Keratinocyte (primary cell): ENCODE results near the gene ZNF324B. TPM values are rescaled to one million over a fixed set of nuclear protein-coding genes. Genes with fewer than 3 reads are reported as not detected.
A peak's percentile ranks its signal among the peaks of the same experiment; 100 is the strongest.

Experiments used
- DNase-seq: peaks from one replicate; pipeline ENCODE4 v3.0.0-alpha.2; 2011; ENCODE audit warnings: low read depth, missing footprints, low spot score
- FAIRE-seq: peaks from 2 replicates; lab custom pipeline; 2011; peaks lifted over from hg19 to GRCh38; lab: Jason Lieb, UNC
- H2AFZ ChIP-seq: 2 replicates; pipeline ENCODE4 v1.6.0; 2012; ENCODE audit warnings: low read length, control low read depth, inconsistent platforms; ENCODE audit not compliant: control insufficient read depth
- H3K27ac ChIP-seq: 2 replicates; pipeline ENCODE4 v1.5.1; 2011; ENCODE audit warnings: low read length; ENCODE audit not compliant: control insufficient read depth, insufficient read depth
- H3K27me3 ChIP-seq: 3 replicates; pipeline ENCODE4 v1.6.0; 2011; ENCODE audit warnings: low read length; ENCODE audit not compliant: control insufficient read depth, insufficient read depth; ENCODE audit errors: extremely low read depth
- H3K36me3 ChIP-seq, 2 experiments: 2 replicates in 1 of 2; 3 replicates in 1 of 2; pipeline ENCODE4 v1.5.1; 2011; ENCODE audit warnings: low read length in 2 of 2, mild to moderate bottlenecking in 1 of 2; ENCODE audit not compliant: control insufficient read depth in 2 of 2, insufficient read depth in 2 of 2; ENCODE audit errors: extremely low read depth in 1 of 2
- H3K4me1 ChIP-seq: 3 replicates; pipeline ENCODE4 v1.5.1; 2011; ENCODE audit warnings: low read length; ENCODE audit not compliant: control insufficient read depth, insufficient read depth; ENCODE audit errors: extremely low read depth
- H3K4me2 ChIP-seq: 3 replicates; pipeline ENCODE4 v1.6.0; 2011; ENCODE audit warnings: low read depth, low read length; ENCODE audit not compliant: control insufficient read depth, insufficient read depth; ENCODE audit errors: extremely low read depth
- H3K4me3 ChIP-seq, 3 experiments: fragments of 200-600 bp in 1 of 3; sonication (generic) in 1 of 3; 2 replicates in 2 of 3; 3 replicates in 1 of 3; pipeline ENCODE4 v1.5.1; 2011 to 2016; ENCODE audit warnings: low read length in 3 of 3, mild to moderate bottlenecking in 3 of 3, control low read depth in 2 of 3, inconsistent platforms in 1 of 3, low read depth in 1 of 3, mixed read lengths in 1 of 3, mixed run types in 1 of 3, moderate library complexity in 1 of 3; ENCODE audit not compliant: control insufficient read depth in 2 of 3, insufficient read depth in 2 of 3; ENCODE audit errors: extremely low read depth in 1 of 3
- H3K79me2 ChIP-seq: 2 replicates; pipeline ENCODE4 v1.6.0; 2012; ENCODE audit warnings: low read length; ENCODE audit not compliant: control insufficient read depth, insufficient read depth
- H3K9ac ChIP-seq: 3 replicates; pipeline ENCODE4 v1.6.0; 2011; ENCODE audit warnings: low read length; ENCODE audit not compliant: control insufficient read depth, insufficient read depth; ENCODE audit errors: extremely low read depth
- H3K9me1 ChIP-seq: 3 replicates; pipeline ENCODE4 v1.6.0; 2011; ENCODE audit warnings: low read length; ENCODE audit not compliant: control insufficient read depth, insufficient read depth; ENCODE audit errors: extremely low read depth
- H3K9me3 ChIP-seq: 2 replicates; pipeline ENCODE4 v1.5.1; 2012; ENCODE audit warnings: low read depth, low read length; ENCODE audit not compliant: control insufficient read depth
- H4K20me1 ChIP-seq: 3 replicates; pipeline ENCODE4 v1.6.0; 2011; ENCODE audit warnings: low read length; ENCODE audit not compliant: control insufficient read depth, insufficient read depth; ENCODE audit errors: extremely low read depth
- CTCF ChIP-seq, 3 experiments: IDR thresholded peaks in 1 of 3; conservative IDR thresholded peaks in 1 of 3; optimal IDR thresholded peaks in 1 of 3; 2 replicates in 2 of 3; 3 replicates in 1 of 3; pipeline versions ENCODE3 to v1.5.1; 2011; ENCODE audit warnings: low read length in 3 of 3, mild to moderate bottlenecking in 3 of 3, moderate library complexity in 2 of 3, control low read depth in 1 of 3, inconsistent platforms in 1 of 3; ENCODE audit not compliant: insufficient read depth in 2 of 3; ENCODE audit errors: extremely low read depth in 1 of 3
- EZH2 ChIP-seq: IDR thresholded peaks from one replicate; pipeline ENCODE4 v1.6.1; 2012; ENCODE audit warnings: inconsistent platforms, mild to moderate bottlenecking, low read length, moderate library complexity
- dilution Hi-C: fragments of 300-500 bp; cut with MboI; formaldehyde crosslinking; loops from one replicate; pipeline ENCODE4 v1.7.0; 2020; ENCODE audit warnings: low sequenced_read_pairs; ENCODE audit not compliant: extremely low pct_ligation_motif_present
- polyA plus RNA-seq, 5 experiments: library from polyadenylated mRNA; depleted of rRNA in 3 of 5; stranded (reverse) in 3 of 5; stranded (forward) in 1 of 5; unstranded in 1 of 5; fragments of >200 nt; gene quantifications; 1 replicate in 1 of 5; 2 replicates in 3 of 5; 3 replicates in 1 of 5; pipeline versions ENCODE4 v1.2.1 to v1.2.3, GENCODE V29; 2011 to 2012; ENCODE audit warnings: missing spikeins in 2 of 5, low read depth in 1 of 5, low replicate concordance in 1 of 5

ZNF324B gene
- polyA plus RNA-seq, 1 donor (not counting 4 experiments of a cell fraction or from before 2014, with no cell fraction given), result 2.0 TPM

- no peak overlapping the region for H3K27ac ChIP-seq
- H3K4me3 ChIP-seq, result peak overlapping the region in 1 of 3 experiments; percentile 68
- no peak overlapping the region for H2AFZ ChIP-seq
- TF ChIP-seq EZH2, result no peak
- no peak for TF ChIP-seq CTCF (optimal IDR thresholded peaks at IDR 0.05 in 1 of 3, IDR thresholded peaks at IDR 0.05 in 1 of 3, conservative IDR thresholded peaks at IDR 0.05 in 1 of 3; ENCODE audit: extremely low read depth in 1 of 3, insufficient read depth in 2 of 3, low read length in 3 of 3)
- H3K4me2 ChIP-seq, result peak overlapping the region; percentile 91
- H3K27me3 ChIP-seq, result no peaks in the 10 kb centered on the region
- peaks cover 15% of the 10 kb centered on the region for H3K4me1 ChIP-seq
- H4K20me1 ChIP-seq, result no peaks in the 10 kb centered on the region
- no peaks in the 10 kb centered on the region for H3K9me3 ChIP-seq
- H3K79me2 ChIP-seq, result no peaks in the 10 kb centered on the region
- FAIRE-seq, result no peak
- H3K36me3 ChIP-seq, result peaks cover 7 to 14% of the 10 kb centered on the region in 2 experiments
- no peak overlapping the region for H3K9ac ChIP-seq
- H3K9me1 ChIP-seq, result no peaks in the 10 kb centered on the region
- dilution Hi-C loops, result no loop called here
- DNase-seq, result no peak
These were observed 25.7 kb downstream of the ZNF324B start for GRCh38 chr19:58477130-58477529.

- H3K27me3 ChIP-seq, result no peaks in the 10 kb centered on the region
- no peak overlapping the region for H3K9ac ChIP-seq
- DNase-seq (no peak), FAIRE-seq (no peak)
- TF ChIP-seq EZH2 (no peak), CTCF (optimal IDR thresholded peaks at IDR 0.05 in 1 of 3, IDR thresholded peaks at IDR 0.05 in 1 of 3, conservative IDR thresholded peaks at IDR 0.05 in 1 of 3; ENCODE audit: extremely low read depth in 1 of 3, insufficient read depth in 2 of 3, low read length in 3 of 3) (no peak)
- peaks cover 7 to 10% of the 10 kb centered on the region in 2 experiments for H3K36me3 ChIP-seq
- no peak overlapping the region for H2AFZ ChIP-seq
- H3K79me2 ChIP-seq, result no peaks in the 10 kb centered on the region
- dilution Hi-C loops, result no loop called here
- H3K4me3 ChIP-seq, result no peak overlapping the region
- H3K4me2 ChIP-seq, result no peak overlapping the region
- no peaks in the 10 kb centered on the region for H4K20me1 ChIP-seq
- no peak overlapping the region for H3K27ac ChIP-seq
- peaks cover 15% of the 10 kb centered on the region for H3K4me1 ChIP-seq
- no peaks in the 10 kb centered on the region for H3K9me3 ChIP-seq
- H3K9me1 ChIP-seq, result no peaks in the 10 kb centered on the region
These were observed 26.4 kb downstream of the ZNF324B start for GRCh38 chr19:58477871-58478270.
